ENCODE results near the gene ICAM2. TPM values are rescaled to one million over a fixed set of nuclear protein-coding genes. Genes with fewer than 3 reads are reported as not detected.

The ICAM2 gene
- total RNA-seq, 2 experiments from 2014 or later = 72.6 to 74.0 TPM

DNA sequence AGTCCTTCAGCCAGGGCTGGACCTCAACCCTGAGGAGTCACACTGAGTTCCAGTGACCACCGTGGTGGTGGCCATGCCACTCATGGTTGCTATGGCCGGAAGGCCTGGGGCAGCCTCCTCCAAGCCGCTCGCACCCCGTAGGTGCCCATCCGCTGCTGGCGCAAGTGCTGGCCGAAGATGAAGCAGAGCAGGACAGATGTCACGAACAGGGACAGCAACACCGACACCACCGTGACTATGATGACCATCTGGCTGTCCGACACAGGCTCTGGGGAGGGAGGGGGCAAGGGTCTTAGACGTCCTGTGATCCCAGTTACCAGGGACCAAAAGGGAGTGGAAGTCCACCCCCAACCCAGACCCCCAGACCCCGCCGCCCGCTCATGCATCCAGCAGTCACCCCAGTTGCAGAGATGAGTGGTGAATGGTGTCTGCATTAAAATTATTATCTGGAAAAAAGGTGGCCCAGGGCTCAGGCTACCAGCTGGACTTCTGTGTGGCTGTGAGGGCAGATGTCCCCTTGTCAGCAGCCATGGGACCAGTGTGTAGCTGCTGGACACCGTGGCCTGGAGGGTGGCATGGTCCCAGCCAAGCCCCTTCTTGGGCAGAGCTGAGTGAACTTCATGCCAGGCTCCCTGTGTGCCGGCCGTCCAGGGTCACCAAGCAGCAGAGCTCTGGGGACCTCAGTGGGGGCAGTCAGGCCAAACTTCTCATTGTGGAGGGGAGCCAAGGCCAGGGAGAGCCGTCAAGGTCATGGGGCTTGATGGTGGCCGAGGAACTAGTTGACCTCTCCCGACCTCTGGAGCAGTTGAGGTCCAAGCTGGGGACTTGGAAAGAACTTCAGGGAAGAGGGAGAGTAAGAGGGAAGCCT is 17.5 kb downstream of the ICAM2 start:
- POLR2A ChIA-PET = no interaction called here
- CTCF ChIA-PET = no interaction called here

DNA sequence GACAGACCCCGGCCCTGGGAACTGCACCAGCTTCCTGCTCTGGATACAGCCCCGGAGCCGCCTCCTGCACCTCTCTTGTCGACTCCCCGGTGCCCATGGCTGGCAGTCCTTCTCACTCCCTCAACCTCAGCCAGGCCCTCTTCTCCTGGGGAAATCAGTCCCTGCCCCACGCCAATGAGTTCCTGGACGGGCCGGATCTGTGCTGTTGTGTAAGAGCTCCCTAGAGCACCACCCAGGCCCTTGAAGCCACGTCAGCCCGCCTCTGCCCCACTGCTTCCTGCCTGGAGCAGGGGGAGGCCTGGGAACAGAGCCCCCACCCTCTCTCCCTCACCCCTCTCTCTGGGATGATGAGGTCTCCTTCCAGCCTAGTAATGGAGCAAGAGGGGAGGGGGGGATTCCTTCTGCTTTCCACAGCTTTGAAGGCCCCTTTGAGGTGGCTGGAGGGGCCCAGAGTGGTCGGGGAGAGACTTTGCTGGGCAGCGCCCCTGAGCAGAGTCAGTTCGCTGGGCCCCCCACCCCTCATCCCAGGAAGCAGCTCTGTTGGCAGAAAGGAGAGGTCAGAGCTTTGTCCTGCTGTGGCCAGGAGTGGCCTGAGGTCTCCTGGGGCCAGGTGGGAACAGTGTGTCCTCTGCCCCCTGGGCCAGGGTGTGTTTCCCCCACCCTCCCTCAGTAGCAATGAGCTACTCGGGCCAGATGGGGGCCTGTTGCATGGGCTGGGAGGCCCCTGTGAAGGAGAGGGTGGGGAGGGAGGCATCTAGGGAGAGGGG is 18.5 kb downstream of the ICAM2 start:
- POLR2A ChIA-PET = no interaction called here

DNA sequence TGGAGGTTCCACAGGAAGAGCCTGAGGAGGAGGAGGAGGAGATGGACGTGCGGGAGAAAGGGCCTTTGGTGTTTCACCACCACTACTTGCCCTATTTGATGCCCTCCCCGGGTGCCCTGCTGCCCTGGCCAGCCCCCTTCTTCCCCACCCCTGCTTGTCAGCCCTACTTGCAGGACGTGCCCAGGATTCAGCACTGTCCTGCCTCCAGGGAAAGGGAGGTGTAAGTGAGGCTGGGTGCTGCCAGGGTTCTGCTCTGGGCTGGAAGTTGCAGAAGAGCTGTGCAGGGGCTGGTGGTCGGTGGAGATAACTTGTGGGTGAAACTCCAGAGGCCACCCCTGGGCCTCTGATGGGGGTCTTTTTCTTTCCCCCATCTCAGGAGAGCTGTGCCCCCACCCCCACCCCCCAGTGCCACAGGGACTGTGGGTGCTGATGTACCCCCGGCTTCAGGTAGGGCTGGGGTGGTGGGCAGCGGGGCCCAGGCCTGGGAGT is 19.3 kb downstream of the ICAM2 start:
- POLR2A ChIA-PET = interaction anchor here (0.7 kb wide), 1 partner anchor 98 kb away, joined by 7 read pairs; no protein-coding TSS in a partner anchor
- CTCF ChIA-PET = interaction anchor here (1.2 kb wide), 2 partner anchors 10 to 11 kb away, joined by 3 to 4 read pairs; no protein-coding TSS in a partner anchor

More for the DNA sequence above, 18.5 kb downstream of the ICAM2 start:
- CTCF ChIA-PET = interaction anchor here (0.9 to 1.2 kb wide), 3 partner anchors 9 to 11 kb away, joined by 3 to 4 read pairs (median 4); no protein-coding TSS in a partner anchor

DNA sequence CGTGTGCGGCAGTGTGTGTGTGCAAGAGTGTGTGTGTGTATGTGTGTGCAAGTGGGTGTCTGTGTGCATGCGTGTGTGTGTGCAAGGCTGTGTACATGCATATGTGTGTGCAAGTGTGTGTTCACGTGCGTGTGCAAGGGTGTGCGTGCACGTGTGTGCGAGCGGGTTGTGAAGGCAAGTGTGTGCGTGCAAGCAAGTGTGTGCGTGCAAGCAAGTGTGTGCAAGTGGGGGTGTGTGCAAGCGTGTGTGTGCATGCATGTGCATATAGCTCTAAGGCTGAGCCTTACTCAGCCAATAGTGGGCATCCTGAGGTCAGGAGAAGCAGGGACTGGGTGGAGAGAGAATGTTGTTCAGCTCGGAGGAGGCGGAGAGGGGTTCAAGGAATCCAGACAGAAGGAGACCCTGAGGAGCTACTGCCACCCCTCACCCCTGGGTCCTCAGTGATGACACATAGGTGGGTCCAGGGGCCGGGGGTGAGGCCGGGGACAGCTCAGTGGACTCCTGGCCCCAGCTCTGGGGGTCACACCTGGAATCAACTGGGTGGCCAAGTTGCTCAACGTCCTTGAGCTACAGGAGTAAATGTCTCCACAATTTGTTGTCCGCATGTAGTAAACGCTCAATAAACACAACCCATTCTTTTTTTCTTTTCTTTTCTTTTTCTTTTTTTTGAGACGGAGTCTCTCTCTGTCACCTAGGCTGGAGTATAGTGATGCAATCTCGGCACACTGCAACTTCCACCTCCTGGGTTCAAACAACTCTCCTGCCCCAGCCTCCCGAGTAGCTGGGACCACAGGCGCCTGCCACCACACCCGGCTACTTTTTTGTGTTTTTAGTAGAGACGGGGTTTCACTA is 20.5 kb downstream of the ICAM2 start:
- POLR2A ChIA-PET = interaction anchor here (0.6 to 2.6 kb wide), 2 partner anchors 19 to 20 kb away, joined by 4 to 14 read pairs; partner anchors contain the start of gene ICAM2
- CTCF ChIA-PET = interaction anchor here (0.9 to 2.2 kb wide), 3 partner anchors 9 to 146 kb away, joined by 3 to 9 read pairs (median 3); partner anchors contain the start of gene ICAM2

DNA sequence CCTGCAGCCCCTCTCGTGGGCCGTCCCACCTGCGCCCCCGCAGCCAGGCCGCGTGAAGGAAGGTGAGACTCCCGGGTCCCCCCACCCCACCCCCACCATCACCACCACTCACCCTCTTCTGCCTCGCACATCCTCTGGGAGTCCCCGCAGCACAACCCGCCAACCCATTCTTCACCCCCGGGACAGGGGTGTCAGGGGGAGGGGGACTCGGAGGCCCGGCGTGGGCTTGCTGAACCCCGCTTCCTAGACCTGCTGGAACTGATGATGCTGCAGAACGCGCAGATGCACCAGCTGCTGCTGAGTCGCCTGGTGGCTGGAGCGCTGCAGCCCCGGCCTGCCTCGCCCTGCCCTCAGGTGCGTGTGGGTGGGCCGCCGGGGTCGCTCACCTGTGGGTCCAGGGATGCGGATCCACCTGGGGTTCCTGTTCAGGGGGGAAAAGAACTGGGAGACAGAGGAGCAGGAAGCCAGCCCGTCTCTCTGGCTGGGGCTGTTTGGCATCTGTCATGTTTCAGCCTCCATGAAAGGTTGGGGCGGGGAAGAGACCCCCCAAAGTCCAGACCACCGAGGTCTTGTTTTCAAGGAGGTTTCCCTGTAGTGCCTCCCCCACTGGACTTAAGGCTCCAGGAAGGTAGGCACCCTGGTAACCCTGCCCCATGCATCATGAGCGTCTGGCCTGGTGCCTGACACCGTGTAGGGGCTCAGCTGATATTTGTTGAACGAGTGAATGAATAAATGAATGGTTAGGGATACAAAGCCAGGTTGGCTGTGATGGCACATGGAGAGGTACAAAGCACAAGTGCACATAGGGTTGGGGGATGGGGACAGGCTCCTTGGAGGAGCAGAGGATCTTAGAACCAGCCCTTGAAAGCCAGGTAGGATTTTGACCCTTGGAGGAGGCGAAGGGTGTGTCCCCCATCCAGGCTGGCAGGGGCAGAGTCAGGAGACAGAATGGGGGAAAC is 21.4 kb downstream of the ICAM2 start:
- ChIA-PET CTCF (interaction anchor here (0.5 to 2.6 kb wide), 7 partner anchors 8 to 147 kb away, joined by 3 to 11 read pairs (median 4); partner anchors contain the start of gene ICAM2), POLR2A (interaction anchor here (0.6 to 2.6 kb wide), 2 partner anchors 19 to 21 kb away, joined by 4 to 14 read pairs; partner anchors contain the start of gene ICAM2)

DNA sequence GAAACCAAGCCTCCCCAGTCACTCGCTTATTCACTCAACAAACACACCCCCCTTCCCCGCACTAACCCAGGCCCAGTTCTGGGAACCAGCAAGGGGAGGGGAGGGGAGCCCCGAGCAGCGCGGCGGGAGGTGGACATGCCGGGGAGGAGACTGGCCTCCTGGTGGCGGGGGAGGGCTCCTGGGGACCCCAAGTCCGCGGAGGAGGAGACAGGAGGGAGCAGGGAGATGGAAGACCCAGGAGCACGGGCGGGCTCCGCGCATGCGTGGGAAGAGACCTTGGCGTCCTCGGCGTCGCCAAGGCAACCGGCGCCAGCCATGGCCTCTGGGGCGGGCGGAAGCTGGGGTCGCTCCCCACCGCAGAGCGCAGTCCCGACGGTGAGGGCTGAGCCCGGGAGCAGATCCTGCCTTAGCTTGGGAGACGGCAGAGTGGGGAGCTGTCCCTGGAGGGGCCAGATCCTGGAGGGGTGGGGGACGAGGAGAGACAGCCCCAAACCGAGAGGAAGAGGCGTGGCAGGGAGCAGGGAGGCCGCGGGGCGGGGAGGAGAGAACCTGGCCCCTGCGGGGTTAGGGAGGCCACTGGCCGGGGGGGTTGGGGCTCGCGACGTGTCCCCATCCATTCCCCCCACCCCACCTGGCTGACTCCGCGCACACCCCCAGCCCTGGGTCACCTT is 22.2 kb downstream of the ICAM2 start, which contains the start of gene PRR29:
PRR29 (plus strand) TSS at position 302 of the 671 bp plus-strand sequence; CDS start at position 316, 14 bp downstream.
- POLR2A ChIA-PET = interaction anchor here (2.6 kb wide), 1 partner anchor 22 kb away, joined by 14 read pairs; the partner anchor contains the start of gene ICAM2
- CTCF ChIA-PET = interaction anchor here (0.5 to 2.6 kb wide), 5 partner anchors 8 to 78 kb away, joined by 3 to 11 read pairs (median 4); no protein-coding TSS in a partner anchor

DNA sequence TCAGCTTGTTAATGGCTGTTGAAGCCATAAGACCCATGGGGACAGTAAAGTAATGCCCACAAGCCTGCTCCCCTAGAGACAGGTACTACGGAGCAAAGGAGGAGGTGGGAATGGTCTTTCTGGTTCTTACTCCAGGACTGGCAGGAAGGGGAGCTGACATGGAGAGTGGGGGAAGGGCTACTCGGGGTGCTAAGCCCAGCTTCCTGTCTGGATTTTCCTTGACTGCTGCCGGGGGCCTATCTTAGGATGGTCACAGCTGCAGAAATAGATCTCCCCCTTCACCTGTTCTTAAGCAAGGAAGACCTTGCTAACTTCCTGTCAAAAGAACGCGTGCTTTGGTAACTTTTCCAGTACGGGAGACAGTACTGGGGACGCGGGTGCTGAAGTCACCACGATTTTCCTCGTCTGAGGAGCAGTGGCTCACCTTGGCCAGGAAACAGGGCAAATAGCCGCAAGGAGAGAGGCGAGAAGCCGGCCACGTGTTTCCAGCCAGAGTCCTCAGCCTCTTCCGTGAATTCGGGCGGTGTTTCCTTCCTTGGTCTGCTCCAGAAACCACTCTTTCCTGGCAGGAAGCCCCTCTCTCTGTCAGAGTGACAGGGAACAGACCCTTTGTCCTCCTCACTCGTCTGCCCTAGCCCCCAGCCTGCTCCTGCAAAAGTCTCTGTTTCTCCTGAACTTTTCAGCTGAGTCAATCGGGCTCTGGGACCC is 22.9 kb downstream of the ICAM2 start:
- ChIA-PET CTCF (interaction anchor here (1.1 to 2.6 kb wide), 4 partner anchors 28 to 78 kb away, joined by 3 to 11 read pairs (median 4); no protein-coding TSS in a partner anchor), POLR2A (interaction anchor here (2.6 kb wide), 1 partner anchor 23 kb away, joined by 14 read pairs; the partner anchor contains the start of gene ICAM2)

DNA sequence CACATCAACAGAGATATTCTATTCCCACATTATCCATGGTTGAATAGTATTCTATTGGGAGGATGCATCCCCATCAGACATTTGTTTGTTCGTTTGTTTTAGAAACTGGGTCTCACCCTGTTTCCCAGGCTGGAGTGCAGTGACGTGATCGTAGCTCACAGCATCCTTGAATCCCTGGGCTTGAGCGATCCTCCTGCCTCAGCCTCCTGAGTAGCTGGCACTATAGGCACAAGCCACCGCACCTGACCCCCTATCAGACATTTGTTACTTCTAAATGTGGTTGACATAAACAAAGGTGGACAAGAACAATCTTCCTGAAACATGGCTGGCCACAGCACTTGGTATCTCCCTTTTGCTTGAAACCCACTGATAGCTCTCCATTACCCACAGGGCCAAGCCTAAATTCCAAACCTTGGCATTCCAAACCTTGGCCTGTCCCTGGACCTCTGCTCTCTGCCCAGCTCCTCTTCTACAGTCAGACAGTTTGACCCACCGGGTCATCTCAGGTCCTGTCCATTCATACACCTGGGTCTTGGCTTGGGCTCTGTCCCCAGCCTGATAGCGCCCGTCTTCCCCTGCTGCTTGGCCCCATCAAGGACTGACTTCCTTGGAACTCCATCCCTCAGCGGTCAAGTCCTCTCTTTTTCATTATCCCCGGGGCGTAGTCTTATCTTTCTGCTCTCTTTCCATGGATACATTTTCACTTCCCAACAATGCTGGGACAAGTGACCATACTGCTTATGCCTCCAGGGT is 23.8 kb downstream of the ICAM2 start:
- ChIA-PET CTCF (interaction anchor here (1.3 to 2.6 kb wide), 3 partner anchors 29 to 77 kb away, joined by 3 to 11 read pairs (median 5); no protein-coding TSS in a partner anchor), POLR2A (no interaction called here)

DNA sequence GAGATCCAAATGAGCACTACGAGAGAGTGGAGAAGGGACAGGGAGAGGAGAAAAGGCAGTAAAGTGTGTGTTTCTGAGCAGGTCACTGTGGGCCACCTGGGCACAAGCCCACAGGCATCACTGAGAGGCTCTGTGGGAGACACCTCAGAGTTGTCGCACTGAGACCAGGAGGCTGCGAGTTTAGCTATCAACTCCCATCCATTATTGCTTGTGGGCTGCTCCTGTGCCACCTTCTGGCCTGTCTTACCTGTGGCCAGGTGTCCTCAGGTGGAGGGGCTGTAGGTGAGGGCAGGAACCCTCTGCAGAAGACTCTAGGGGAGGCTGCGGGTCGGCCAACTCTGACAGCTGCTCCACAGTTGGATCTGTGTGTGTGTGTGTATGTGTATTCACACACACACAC is 24.8 kb downstream of the ICAM2 start:
- ChIA-PET CTCF (interaction anchor here (1.5 kb wide), 1 partner anchor 45 kb away, joined by 3 read pairs; no protein-coding TSS in a partner anchor), POLR2A (no interaction called here)

DNA sequence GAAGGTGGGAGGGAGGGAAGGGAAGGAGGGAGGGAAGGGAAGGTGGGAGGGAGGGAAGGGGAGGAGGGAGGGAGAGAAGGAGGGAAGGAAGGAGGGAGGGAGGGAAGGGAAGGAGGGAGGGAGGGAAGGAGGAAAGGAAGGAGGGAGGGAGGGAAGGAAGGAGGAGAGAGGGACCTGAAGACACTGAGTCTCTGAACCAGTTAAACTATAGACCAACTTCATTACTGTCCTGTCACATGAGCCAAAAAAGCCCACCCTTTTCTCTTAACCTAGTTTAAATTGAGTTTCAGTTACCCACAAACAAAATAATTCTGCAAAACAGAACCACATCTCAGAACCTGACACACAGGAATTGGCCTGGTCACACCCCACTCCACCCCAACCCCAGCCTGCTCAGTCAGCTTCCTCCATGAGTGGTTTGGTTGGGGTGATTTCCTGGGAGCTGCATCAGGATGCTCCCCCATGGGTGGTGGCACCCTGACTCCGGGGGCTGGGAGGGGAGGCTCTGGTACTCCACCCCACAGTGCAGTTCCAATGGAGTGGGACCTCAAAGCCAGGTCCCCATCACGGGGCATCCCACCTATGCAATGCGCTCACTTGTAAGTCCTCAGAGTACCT is 27.0 kb downstream of the ICAM2 start:
- CTCF ChIA-PET = interaction anchor here (0.7 to 1.8 kb wide), 5 partner anchors 8 to 140 kb away, joined by 3 to 8 read pairs (median 4); partner anchors contain the start of gene ICAM2
- POLR2A ChIA-PET = no interaction called here

DNA sequence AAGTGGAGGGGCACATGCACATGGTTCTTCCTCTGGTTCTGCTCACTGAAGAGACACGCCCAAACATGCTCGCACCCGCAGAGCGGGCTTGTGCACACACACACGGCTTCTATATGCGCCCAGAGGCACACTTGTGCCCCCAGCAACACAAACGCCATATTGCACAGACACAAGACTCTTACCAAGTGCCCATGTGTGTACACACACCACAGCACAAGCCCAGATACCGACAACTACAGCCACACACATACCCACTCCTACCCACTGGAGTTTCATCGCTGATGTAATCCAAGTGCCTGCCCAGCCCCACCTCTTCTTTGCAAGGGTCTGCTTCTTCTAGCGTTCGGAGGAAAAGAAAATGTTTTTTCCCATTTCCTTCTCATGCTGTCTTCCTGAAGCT is 28.8 kb downstream of the ICAM2 start:
- ChIA-PET CTCF (interaction anchor here (0.7 to 2.0 kb wide), 5 partner anchors 45 to 88 kb away, joined by 3 to 26 read pairs (median 4); partner anchors contain the start of gene GH1), POLR2A (no interaction called here)

DNA sequence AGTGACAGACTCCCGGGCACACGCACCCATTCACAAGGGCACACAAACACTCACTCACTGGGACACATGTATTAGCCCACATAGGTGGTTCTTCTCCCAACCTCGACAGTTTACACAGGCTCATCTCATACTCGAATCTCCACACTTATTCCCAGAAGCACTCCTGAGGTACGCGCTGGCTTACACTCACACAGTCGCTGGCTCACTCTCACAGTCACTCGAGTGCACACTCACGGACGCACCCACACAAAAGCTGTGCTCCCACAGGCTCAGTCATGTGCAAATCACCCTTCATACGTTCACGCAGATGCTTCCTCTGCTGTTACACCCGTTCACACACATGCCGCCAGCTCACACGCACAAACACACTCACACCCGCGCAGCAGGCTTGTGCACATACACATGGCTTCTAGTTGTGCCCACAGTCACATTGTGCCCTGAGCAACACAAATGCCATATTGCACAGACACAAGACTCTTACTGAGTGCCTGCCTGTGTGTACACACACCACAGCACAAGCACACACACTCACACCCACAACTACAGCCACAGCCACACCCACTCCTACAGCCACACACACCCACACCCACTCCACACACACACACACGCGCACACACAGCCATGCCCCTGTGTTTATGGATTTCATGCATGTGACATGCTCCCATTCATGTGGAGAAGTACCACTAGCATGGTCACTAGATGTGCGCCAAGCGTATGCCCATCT is 30.6 kb downstream of the ICAM2 start:
- POLR2A ChIA-PET = no interaction called here
- CTCF ChIA-PET = interaction anchor here (0.8 to 2.5 kb wide), 18 partner anchors 8 to 124 kb away, joined by 3 to 26 read pairs (median 4); partner anchors contain the start of genes CSHL1, GH1 and ICAM2

DNA sequence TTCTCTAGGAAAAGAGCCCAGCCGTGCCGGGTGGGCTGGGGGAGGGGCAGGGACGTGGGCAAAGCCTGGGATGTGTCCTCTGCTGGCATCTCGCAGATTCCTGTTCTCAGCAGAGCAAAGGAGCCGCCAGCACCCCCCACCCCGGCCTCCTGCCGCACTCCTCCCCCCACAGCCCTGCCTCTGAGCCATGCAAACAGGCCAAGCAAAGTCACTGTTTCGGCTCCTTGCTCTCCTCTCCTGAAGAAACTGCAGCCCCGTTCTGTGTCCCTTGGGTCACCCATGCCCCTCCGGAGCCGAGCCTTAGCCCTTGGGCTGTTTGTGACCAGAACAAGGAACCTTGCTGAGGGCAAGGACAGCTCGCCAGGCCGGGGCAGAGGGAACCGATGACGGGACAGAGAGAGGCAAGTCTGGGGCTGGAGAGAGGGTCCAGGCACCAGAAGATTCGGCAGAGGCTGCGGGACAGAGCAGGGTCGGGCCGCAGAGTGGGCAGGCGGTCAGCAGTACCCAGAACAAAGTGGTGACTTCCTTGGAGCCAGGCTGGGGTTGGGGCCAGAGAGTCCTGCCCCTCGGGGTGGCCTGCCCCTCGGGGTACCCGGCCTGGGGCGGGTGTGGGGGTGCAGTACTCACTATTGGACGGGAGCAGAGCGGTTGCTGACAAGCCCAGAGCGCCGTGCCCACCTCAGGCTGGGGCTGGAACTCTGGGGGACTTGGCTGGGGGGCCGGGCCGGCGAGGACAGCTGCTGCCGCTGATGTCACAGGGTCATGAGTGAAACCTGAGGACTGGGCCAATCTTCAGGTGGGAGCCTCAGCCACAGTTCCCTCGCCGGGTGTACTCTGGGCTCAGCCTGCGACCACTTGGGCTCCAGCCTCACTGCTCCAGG is 31.5 kb downstream of the ICAM2 start:
- CTCF ChIA-PET = interaction anchor here (1.8 to 2.5 kb wide), 2 partner anchors 39 to 70 kb away, joined by 5 to 7 read pairs; no protein-coding TSS in a partner anchor
- POLR2A ChIA-PET = no interaction called here
